Gastroesophageal sphincter (tissue), 4 donors: ENCODE results near the gene KDM4E. TPM values are rescaled to one million over a fixed set of nuclear protein-coding genes. Genes with fewer than 3 reads are reported as not detected.
"Not testable (repeated sequence)": the region's sequence is repeated elsewhere in the genome, so short reads cannot be mapped to it uniquely, and the experiment has no call there.

Experiments used
- ATAC-seq: fragments of 150-250 bp; one replicate; pipeline ENCODE4 v1.9.1; 2016; ENCODE audit warnings: mild to moderate bottlenecking, moderate library complexity
- H3K27ac ChIP-seq, 4 donors: fragments of 200-600 bp; sonication (generic) in 3 of 4; 1 replicate in 3 of 4; 2 replicates in 1 of 4; pipeline ENCODE4 v1.5.1; 2016 to 2019
- H3K27me3 ChIP-seq: fragments of 200-600 bp; sonication (generic); one replicate; pipeline ENCODE4 v1.5.1; 2019
- H3K36me3 ChIP-seq, 2 donors: fragments of 200-600 bp; sonication (generic); one replicate each; pipeline ENCODE4 v1.5.1; 2019; ENCODE audit warnings: control low read depth in 1 of 2
- H3K4me1 ChIP-seq, 3 donors: fragments of 200-600 bp; sonication (generic); 1 replicate in 2 of 3; 2 replicates in 1 of 3; pipeline ENCODE4 v1.5.1; 2016 to 2019; ENCODE audit warnings: control low read depth in 2 of 3
- H3K4me3 ChIP-seq, 2 donors: fragments of 200-600 bp; sonication (generic); one replicate each; pipeline ENCODE4 v1.5.1; 2019; ENCODE audit warnings: mild to moderate bottlenecking in 1 of 2, moderate library complexity in 1 of 2
- H3K9me3 ChIP-seq, 3 donors: fragments of 200-600 bp; sonication (generic); one replicate each; pipeline ENCODE4 v1.5.1; 2017 to 2019; ENCODE audit warnings: control low read depth in 2 of 3
- CTCF ChIP-seq, 4 experiments: fragments of 200-600 bp in 2 of 4; fragments of 450-650 bp in 2 of 4; sonication (generic) in 1 of 4; IDR thresholded peaks; one replicate each; pipeline ENCODE4 v1.5.1; 2017 to 2019; ENCODE audit warnings: antibody characterized with exemption in 4 of 4, mild to moderate bottlenecking in 2 of 4, moderate library complexity in 2 of 4
- EP300 ChIP-seq: sonication (generic); formaldehyde crosslinking; IDR thresholded peaks from one replicate; pipeline ENCODE4 v1.6.1; 2017; ENCODE audit warnings: antibody characterized with exemption, mild to moderate bottlenecking
- POLR2A ChIP-seq, 2 donors: fragments of 450-650 bp; IDR thresholded peaks; one replicate each; pipeline ENCODE4 v1.6.1; 2017; ENCODE audit warnings: antibody characterized with exemption in 2 of 2, mild to moderate bottlenecking in 2 of 2, moderate library complexity in 1 of 2
- POLR2AphosphoS5 ChIP-seq: sonication (generic); formaldehyde crosslinking; IDR thresholded peaks from one replicate; pipeline ENCODE4 v1.6.1; 2017; ENCODE audit warnings: antibody characterized with exemption
- WGBS, 2 donors: methylation state at CpG; one replicate each; pipeline ENCODE4 v1.1.5; 2018; ENCODE audit warnings: low coverage in 1 of 2; 5-methylcytosine and 5-hydroxymethylcytosine counted together
- total RNA-seq, 4 donors: library from RNA; depleted of rRNA; stranded (reverse); fragments of >200 nt; gene quantifications; one replicate each; pipeline ENCODE4 v1.1.0, GENCODE V29; 2016

The KDM4E gene
- total RNA-seq, 4 donors from 2014 or later: not detected

- 65 to 77% methylated on average over 6 of the region's 12 CpGs for WGBS, 2 donors
- Histone ChIP-seq H3K4me3 (no peak overlapping the region), H3K27me3 (peaks cover 10% of the 10 kb centered on the region), H3K9me3 (peaks cover 0 to under 1% (median 0%) of the 10 kb centered on the region in 3 donors), H3K36me3 (no peaks in the 10 kb centered on the region), H3K4me1 (no peaks in the 10 kb centered on the region), H3K27ac (no peak overlapping the region)
- TF ChIP-seq CTCF (IDR thresholded peaks at IDR 0.05): no peak
- TF ChIP-seq POLR2AphosphoS5: no peak
- TF ChIP-seq EP300: no peak
- TF ChIP-seq POLR2A (IDR thresholded peaks at IDR 0.05): no peak
- ATAC-seq: no peak
These were observed 10.8 kb upstream of the KDM4E start for GRCh38 chr11:95014184-95014821.

GRCh38 chr11:95016139-95016538 lies 8.9 kb upstream of the KDM4E start:
- ATAC-seq: no peak
- 26% methylated on average over 2 of the region's 2 CpGs; no CpG with 5 or more reads in 1 of the 2 donors for WGBS, 2 donors
- Histone ChIP-seq H3K36me3 (no peaks in the 10 kb centered on the region), H3K27ac (no peak overlapping the region), H3K9me3 (no peaks in the 10 kb centered on the region), H3K27me3 (peaks cover 10% of the 10 kb centered on the region), H3K4me1 (no peaks in the 10 kb centered on the region), H3K4me3 (no peak overlapping the region)
- no peak for TF ChIP-seq POLR2AphosphoS5
- TF ChIP-seq EP300: no peak
- no peak for TF ChIP-seq POLR2A (IDR thresholded peaks at IDR 0.05)
- TF ChIP-seq CTCF (IDR thresholded peaks at IDR 0.05): no peak

GRCh38 chr11:95021468-95021867 lies 3.6 kb upstream of the KDM4E start:
- ATAC-seq, H3K27ac ChIP-seq: not testable (repeated sequence)
- WGBS, 2 donors: 57 to 73% methylated on average over 1 to 5 of the region's 5 CpGs

GRCh38 chr11:95025594-95025993 lies 536 bp downstream of the KDM4E start:
- not testable (repeated sequence) for H3K27me3 ChIP-seq, H3K9me3 ChIP-seq, H3K4me3 ChIP-seq, H3K36me3 ChIP-seq, H3K4me1 ChIP-seq, ATAC-seq, H3K27ac ChIP-seq
- WGBS, 2 donors: 90% methylated on average over 3 to 4 of the region's 9 CpGs

More at GRCh38 chr11:95021468-95021867, 3.6 kb upstream of the KDM4E start:
- H3K9me3 ChIP-seq, H3K36me3 ChIP-seq, H3K4me3 ChIP-seq, H3K4me1 ChIP-seq, H3K27me3 ChIP-seq: not testable (repeated sequence)

- H3K4me3 ChIP-seq: no peak overlapping the region
- H3K27me3 ChIP-seq: no peaks in the 10 kb centered on the region
- WGBS, 2 donors: 79 to 81% methylated on average over 3 of the region's 3 CpGs
- TF ChIP-seq POLR2AphosphoS5: no peak
- H3K36me3 ChIP-seq: no peaks in the 10 kb centered on the region
- no peak overlapping the region for H3K27ac ChIP-seq
- H3K9me3 ChIP-seq: no peaks in the 10 kb centered on the region
- H3K4me1 ChIP-seq: no peaks in the 10 kb centered on the region
- ATAC-seq: no peak
These were observed 3.3 kb downstream of the KDM4E start for GRCh38 chr11:95028357-95028756.

DNA sequence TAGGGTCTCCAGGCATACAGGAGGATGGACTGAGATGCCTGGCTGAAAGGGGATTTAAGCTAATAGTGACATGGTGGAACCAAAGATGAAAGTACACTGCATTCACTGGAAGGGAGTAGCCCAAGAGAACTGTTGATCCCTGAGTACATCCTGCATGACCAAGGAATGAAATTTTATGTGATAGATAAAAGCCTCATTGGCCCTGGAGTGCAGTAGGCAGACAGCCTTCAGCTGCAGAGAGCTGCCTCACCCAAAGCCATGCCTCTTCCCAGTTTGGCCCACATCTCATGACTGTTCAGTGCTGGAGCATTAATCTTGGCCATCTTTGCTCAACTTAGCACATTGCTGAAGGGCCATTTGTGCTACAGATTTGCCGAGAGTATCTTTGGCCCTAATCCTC lies 8.0 kb downstream of the KDM4E start:
- ATAC-seq: no peak
- Histone ChIP-seq H3K27me3 (peaks cover 18% of the 10 kb centered on the region), H3K9me3 (no peaks in the 10 kb centered on the region), H3K27ac (no peak overlapping the region), H3K4me3 (no peak overlapping the region), H3K36me3 (no peaks in the 10 kb centered on the region), H3K4me1 (no peaks in the 10 kb centered on the region)
- TF ChIP-seq POLR2A (IDR thresholded peaks at IDR 0.05) (no peak), CTCF (IDR thresholded peaks at IDR 0.05) (no peak), EP300 (no peak), POLR2AphosphoS5 (no peak)
- WGBS, 2 donors: 80 to 82% methylated on average over 1 of the region's 1 CpG
